ENCODE results near the gene TGFBR3.

DNA sequence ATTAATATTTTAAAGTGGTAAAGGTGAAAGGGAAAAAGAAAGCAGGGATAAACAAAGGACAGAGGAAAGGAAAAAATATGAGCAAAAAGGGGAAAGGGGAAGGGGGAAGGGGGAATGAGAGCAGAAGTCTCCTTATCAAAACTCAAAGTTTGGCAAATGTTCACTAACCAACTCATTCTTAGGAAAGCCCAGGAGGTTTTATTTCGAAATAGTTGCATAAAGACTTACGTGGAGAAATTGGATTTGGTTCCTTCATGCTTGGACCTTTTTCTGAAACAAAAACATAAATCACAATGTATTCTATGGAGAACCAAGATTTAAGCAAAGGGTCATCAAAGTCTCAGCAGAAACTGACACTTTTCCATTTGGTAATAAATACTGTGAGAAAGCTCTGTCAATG is 188.1 kb downstream of the TGFBR3 start:
- TF ChIP-seq CTCF (IDR thresholded peaks at IDR 0.05) (no peak), POLR2A (IDR thresholded peaks at IDR 0.05) (no peak)

Measured in Peyer's patch (tissue), 4 donors.